Measurements from ENCODE around the gene GCHFR. TPM values are rescaled to one million over a fixed set of nuclear protein-coding genes. Genes with fewer than 3 reads are reported as not detected.

Gene GCHFR
- total and polyA plus RNA-seq, 4 donors = 50.5 to 229 (median 119) TPM

- TF ChIP-seq JUND (IDR thresholded peaks at IDR 0.05) (no peak), HNF4A (conservative IDR thresholded peaks at IDR 0.05) (no peak), CTCF (IDR thresholded peaks at IDR 0.05; ENCODE audit: low read depth, low read length, missing input control) (no peak)
These were observed 25.3 kb downstream of the GCHFR start (continued) for GRCh38 chr15:40789119-40789518.

GRCh38 chr15:40789999-40790398 lies 26.1 kb downstream of the GCHFR start:
- DNase-seq (ENCODE audit: low spot score) = no peak
- H3K27ac ChIP-seq (ENCODE audit: low read depth in 1 of 2, low read length in 2 of 2) = no peak overlapping the region
- no peak overlapping the region for H3K4me3 ChIP-seq (ENCODE audit: low read depth in 1 of 3, low read length in 3 of 3)
- no peaks in the 10 kb centered on the region for H3K9me3 ChIP-seq (ENCODE audit: control insufficient read depth in 4 of 4, low read length in 3 of 4)
- no peaks in the 10 kb centered on the region for H3K27me3 ChIP-seq (ENCODE audit: control insufficient read depth in 4 of 4, insufficient read depth in 4 of 4, low read length in 3 of 4)
- TF ChIP-seq HNF4G (IDR thresholded peaks at IDR 0.05) (no peak), HNF4A (conservative IDR thresholded peaks at IDR 0.05) (no peak), MAX (IDR thresholded peaks at IDR 0.05) (no peak), RAD21 (IDR thresholded peaks at IDR 0.05) (no peak), EGR1 (IDR thresholded peaks at IDR 0.05; ENCODE audit: low read depth in 2 of 2) (no peak), YY1 (IDR thresholded peaks at IDR 0.05) (no peak), JUND (IDR thresholded peaks at IDR 0.05) (no peak), RXRA (IDR thresholded peaks at IDR 0.05) (no peak), SP1 (IDR thresholded peaks at IDR 0.05) (no peak)
- TF ChIP-seq, protein P1, sequence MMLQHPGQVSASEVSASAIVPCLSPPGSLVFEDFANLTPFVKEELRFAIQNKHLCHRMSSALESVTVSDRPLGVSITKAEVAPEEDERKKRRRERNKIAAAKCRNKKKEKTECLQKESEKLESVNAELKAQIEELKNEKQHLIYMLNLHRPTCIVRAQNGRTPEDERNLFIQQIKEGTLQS (IDR thresholded peaks at IDR 0.05) = no peak
- WGBS = 95% methylated on average over 8 of the region's 8 CpGs
- peaks cover 5 to 24% (median 10%) of the 10 kb centered on the region in 4 donors for H3K4me1 ChIP-seq (ENCODE audit: control insufficient read depth in 4 of 4, insufficient read depth in 4 of 4, low read length in 3 of 4)
- no peak overlapping the region for H3K9ac ChIP-seq (ENCODE audit: low read depth in 1 of 2, low read length in 2 of 2)
- peaks cover 0 to 5% (median under 1%) of the 10 kb centered on the region in 4 donors for H3K36me3 ChIP-seq (ENCODE audit: control insufficient read depth in 4 of 4, insufficient read depth in 3 of 4, low read depth in 1 of 4, low read length in 3 of 4)

GRCh38 chr15:40790718-40791117 lies 26.9 kb downstream of the GCHFR start:
- TF ChIP-seq CTCF (IDR thresholded peaks at IDR 0.05; ENCODE audit: low read depth, low read length, missing input control) (no peak), FOXA1 (IDR thresholded peaks at IDR 0.05) (no peak), FOXA2 (IDR thresholded peaks at IDR 0.05) (no peak), EGR1 (IDR thresholded peaks at IDR 0.05; ENCODE audit: low read depth in 2 of 2) (no peak), HNF4G (IDR thresholded peaks at IDR 0.05) (no peak), YY1 (IDR thresholded peaks at IDR 0.05) (no peak), ZBTB33 (IDR thresholded peaks at IDR 0.05) (no peak), GABPA (IDR thresholded peaks at IDR 0.05 in 1 of 2, conservative IDR thresholded peaks at IDR 0.05 in 1 of 2) (no peak), JUND (IDR thresholded peaks at IDR 0.05) (no peak), TAF1 (conservative IDR thresholded peaks at IDR 0.05) (no peak), HNF4A (conservative IDR thresholded peaks at IDR 0.05) (no peak)
- Histone ChIP-seq H3K36me3 (ENCODE audit: control insufficient read depth in 4 of 4, insufficient read depth in 3 of 4, low read depth in 1 of 4, low read length in 3 of 4) (peaks cover 0 to 5% (median under 1%) of the 10 kb centered on the region in 4 donors), H3K27ac (ENCODE audit: low read depth in 1 of 2, low read length in 2 of 2) (no peak overlapping the region), H3K9ac (ENCODE audit: low read depth in 1 of 2, low read length in 2 of 2) (no peak overlapping the region), H3K9me3 (ENCODE audit: control insufficient read depth in 4 of 4, low read length in 3 of 4) (no peaks in the 10 kb centered on the region), H3K27me3 (ENCODE audit: control insufficient read depth in 4 of 4, insufficient read depth in 4 of 4, low read length in 3 of 4) (no peaks in the 10 kb centered on the region), H3K4me3 (ENCODE audit: low read depth in 1 of 3, low read length in 3 of 3) (no peak overlapping the region), H3K4me1 (ENCODE audit: control insufficient read depth in 4 of 4, insufficient read depth in 4 of 4, low read length in 3 of 4) (peaks cover 5 to 22% (median 6%) of the 10 kb centered on the region in 4 donors)
- no peak for DNase-seq (ENCODE audit: low spot score)
- WGBS = 85% methylated on average over 3 of the region's 3 CpGs
